ENCODE results near the gene AKR1E2.
A peak's percentile ranks its signal among the peaks of the same experiment; 100 is the strongest.

The AKR1E2 gene

GRCh38 chr10:4867109-4867519, 41.1 kb downstream of the AKR1E2 start:
- TF ChIP-seq CTCF (conservative IDR thresholded peaks at IDR 0.05; ENCODE audit: low read depth) = no peak
- POLR2A ChIA-PET (ENCODE audit: low non-redundant PET) = no interaction called here
- CTCF ChIA-PET = interaction anchor here (0.5 to 3.6 kb wide), 4 partner anchors 17 to 719 kb away, joined by 3 to 15 read pairs (median 3); no protein-coding TSS in a partner anchor
- no peak overlapping the region for H3K27ac ChIP-seq
- DNase-seq (ENCODE audit: low spot score) = no peak

GRCh38 chr10:4867520-4868356, 41.7 kb downstream of the AKR1E2 start:
- ChIA-PET CTCF (interaction anchor here (0.7 to 3.6 kb wide), 3 partner anchors 18 to 52 kb away, joined by 3 to 15 read pairs (median 3); no protein-coding TSS in a partner anchor), POLR2A (ENCODE audit: low non-redundant PET) (no interaction called here)
- TF ChIP-seq CTCF (conservative IDR thresholded peaks at IDR 0.05; ENCODE audit: low read depth) = no peak
- DNase-seq (ENCODE audit: low spot score) = no peak
- H3K27ac ChIP-seq = no peak overlapping the region

- CTCF ChIA-PET = interaction anchor here (0.8 to 3.6 kb wide), 2 partner anchors 18 to 28 kb away, joined by 3 to 15 read pairs; no protein-coding TSS in a partner anchor
- H3K27ac ChIP-seq = no peak overlapping the region
- no peak for TF ChIP-seq CTCF (conservative IDR thresholded peaks at IDR 0.05; ENCODE audit: low read depth)
- no peak for DNase-seq (ENCODE audit: low spot score)
- POLR2A ChIA-PET (ENCODE audit: low non-redundant PET) = no interaction called here
Observed at GRCh38 chr10:4868357-4868657, 42.3 kb downstream of the AKR1E2 start.

- no peak for DNase-seq (ENCODE audit: low spot score)
- no peak overlapping the region for H3K27ac ChIP-seq
- TF ChIP-seq CTCF (conservative IDR thresholded peaks at IDR 0.05; ENCODE audit: low read depth) = no peak
- ChIA-PET CTCF (no interaction called here), POLR2A (ENCODE audit: low non-redundant PET) (no interaction called here)
Observed at GRCh38 chr10:4882704-4883078, 56.7 kb downstream of the AKR1E2 start.

GRCh38 chr10:4883079-4883739, 57.2 kb downstream of the AKR1E2 start:
- TF ChIP-seq CTCF (conservative IDR thresholded peaks at IDR 0.05; ENCODE audit: low read depth) = no peak
- peak; percentile 62 for DNase-seq (ENCODE audit: low spot score)
- H3K27ac ChIP-seq = no peak overlapping the region
- POLR2A ChIA-PET (ENCODE audit: low non-redundant PET) = no interaction called here
- CTCF ChIA-PET = no interaction called here

- CTCF ChIA-PET = interaction anchor here (0.6 kb wide), 2 partner anchors 76 to 476 kb away, joined by 3 read pairs; no protein-coding TSS in a partner anchor
- POLR2A ChIA-PET (ENCODE audit: low non-redundant PET) = no interaction called here
- TF ChIP-seq CTCF (conservative IDR thresholded peaks at IDR 0.05; ENCODE audit: low read depth) = no peak
- H3K27ac ChIP-seq = no peak overlapping the region
- DNase-seq (ENCODE audit: low spot score) = no peak
Observed at GRCh38 chr10:4885162-4885561, 59.2 kb downstream of the AKR1E2 start.
